ENCODE measurements around the gene PRDM16.

Gene PRDM16

DNA sequence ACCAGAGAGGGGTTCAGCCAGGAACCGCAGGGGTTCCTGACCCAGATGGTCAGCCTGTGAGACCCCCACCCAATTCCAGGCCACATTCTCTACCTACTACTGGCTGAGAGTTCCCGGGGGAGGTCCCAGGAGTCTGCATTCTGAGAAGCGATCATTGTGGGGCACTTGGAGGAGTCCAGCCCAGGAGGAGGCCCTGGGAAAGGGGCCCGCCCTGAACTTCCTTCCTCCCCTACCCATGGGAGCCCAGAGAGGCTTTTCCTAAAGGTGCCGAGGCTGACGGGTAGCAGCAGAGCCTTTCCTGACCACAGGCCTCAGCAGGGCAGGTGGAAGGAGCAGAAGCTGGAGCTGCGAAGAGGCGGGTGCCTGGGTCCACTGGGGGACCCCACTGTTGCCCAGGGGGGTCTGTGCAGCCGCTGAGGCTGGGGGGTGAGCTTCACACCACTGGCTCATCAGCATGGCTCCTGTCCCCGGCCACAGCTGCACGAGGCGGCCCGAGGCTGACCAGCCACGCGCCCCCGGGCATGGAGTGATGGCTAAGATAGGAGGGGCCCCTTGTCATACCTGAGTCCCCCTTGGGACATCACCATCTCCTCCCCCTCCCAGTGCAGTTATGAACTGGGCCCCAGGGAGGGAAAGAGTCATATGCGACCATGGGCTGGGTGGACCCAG lies 127.7 kb downstream of the PRDM16 start:
- DNase-seq (ENCODE audit: low spot score), result no peak
- FAIRE-seq, result no peak

DNA sequence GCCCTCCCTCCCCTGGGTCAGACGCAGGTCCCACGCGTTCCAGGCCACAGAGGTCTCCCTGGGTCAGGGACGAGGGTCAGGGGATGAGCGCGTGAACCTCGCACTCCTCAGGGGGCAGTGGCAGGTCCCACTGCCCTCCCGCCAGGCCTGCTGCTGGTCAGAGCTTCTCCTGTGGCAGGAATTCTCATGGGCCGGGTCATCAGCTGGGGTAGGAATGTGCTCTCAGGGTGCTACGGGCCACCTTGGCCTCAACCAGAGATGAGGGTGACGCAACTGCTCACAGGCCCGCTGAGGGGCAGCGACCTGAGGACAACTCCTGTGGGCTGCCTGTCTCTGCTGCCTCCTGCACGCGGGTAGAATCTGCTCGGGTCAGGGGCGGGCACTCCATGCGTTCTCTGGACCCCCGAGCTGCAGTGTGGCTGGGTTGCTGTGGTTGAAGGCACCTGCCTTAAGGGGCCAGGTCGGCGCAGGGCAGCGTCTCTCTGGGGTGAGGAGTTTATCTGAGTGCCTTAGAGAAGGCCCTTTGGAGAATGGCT lies 128.8 kb downstream of the PRDM16 start:
- FAIRE-seq (no peak), DNase-seq (ENCODE audit: low spot score) (no peak)

DNA sequence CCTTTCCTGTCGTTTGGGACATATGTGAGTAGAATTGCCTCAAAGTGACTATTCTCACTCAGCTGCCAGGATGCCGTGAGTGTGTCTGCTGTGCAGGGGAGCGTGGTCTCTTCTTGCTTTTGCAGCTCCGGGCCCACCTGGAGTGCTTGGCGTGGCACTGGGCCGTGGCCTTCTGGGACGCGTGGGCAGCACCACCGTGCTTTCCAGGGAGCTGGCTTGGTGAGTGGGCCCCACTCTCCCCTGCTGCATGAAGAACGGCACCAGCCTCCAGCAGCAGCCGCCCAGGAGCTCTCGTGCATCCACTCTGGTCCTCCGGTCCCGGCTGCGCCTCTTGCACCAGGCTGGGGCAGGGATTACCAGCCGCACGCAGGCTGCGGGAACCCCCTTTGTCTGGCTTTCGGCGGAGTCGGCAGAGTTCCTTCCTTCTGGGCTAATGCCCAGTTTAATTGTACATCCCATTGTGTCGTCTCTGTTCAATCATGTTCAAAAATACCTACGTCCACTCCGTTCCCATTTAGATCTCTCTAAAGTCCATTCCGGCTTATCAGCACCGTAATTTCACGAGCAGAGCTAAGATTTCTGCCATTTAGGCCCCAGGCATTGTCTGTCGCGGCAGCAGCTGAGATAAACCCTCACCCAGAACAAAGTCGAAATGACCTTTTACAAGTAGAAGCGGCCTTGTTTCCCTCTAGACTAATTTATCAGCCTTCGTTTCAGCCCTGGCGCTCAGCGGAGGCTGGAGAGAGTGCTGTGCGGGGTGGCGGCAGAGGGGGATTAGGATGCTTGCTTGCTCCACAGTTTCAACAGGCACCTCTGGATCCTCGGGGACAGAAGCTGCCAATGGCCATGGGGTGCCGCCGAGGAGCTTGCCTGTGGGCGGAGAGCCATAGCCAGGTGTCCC lies 129.6 kb downstream of the PRDM16 start:
- FAIRE-seq (no peak), DNase-seq (ENCODE audit: low spot score) (no peak)

DNA sequence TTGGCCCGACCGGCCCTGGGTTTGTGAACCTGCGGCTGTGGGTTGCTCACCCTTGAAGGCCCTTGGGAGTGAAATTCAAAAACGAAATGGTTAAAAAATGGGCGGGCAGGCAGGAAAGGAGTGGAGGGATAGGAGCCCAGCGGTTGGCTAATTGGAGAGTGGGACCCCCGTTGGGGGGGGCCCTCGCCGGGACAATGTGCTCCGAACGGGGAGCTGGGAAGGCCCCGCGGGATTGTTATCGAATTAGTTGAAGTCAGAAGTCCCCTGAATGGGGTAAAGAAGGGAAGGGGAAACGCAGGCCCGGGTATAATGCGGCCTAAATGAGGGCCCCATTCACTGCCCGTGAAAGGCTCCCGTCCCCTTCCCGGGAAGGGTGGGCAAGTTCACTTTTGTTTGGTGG lies 135.7 kb downstream of the PRDM16 start:
- FAIRE-seq (no peak), DNase-seq (ENCODE audit: low spot score) (no peak)

DNA sequence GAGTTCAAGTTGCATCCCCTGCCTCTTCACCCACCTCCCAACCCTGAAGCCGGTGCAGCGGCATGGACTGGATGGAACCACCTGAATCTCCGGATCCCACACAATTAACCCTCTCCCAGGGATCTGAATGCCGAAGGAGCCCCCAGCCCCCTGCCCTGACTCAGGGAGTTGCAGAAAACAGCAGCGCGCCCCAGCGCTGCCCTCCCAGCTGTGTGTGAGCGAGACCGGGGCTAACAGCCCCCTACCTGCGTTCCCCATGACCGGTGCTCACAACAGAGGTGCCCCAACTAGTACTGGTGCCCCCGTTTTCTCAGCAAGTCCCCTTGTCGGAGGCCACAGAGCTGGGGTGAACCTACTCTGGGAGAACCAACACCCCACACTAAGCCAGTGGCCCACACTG lies 136.8 kb downstream of the PRDM16 start:
- FAIRE-seq (no peak), DNase-seq (ENCODE audit: low spot score) (no peak)

DNA sequence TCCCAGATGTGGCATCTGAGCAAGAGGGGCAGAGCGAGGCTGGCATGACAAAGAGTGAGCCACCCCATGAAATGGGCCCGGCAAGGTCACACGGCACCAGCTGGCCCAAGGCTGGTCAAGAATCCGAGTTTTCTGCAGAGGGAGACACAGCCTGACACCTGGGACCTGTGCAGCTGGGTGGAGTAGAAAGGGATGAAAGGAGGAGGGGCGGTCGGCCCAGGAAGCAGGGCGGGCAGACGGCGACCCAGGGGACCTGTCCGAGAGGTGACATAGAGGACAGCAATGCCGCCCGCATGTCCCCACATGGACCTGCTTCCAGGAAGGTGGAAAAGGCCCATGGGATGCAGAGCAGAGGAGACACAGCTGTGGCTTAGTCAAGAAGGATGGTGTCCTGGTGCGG lies 137.7 kb downstream of the PRDM16 start:
- FAIRE-seq (no peak), DNase-seq (ENCODE audit: low spot score) (no peak)

DNA sequence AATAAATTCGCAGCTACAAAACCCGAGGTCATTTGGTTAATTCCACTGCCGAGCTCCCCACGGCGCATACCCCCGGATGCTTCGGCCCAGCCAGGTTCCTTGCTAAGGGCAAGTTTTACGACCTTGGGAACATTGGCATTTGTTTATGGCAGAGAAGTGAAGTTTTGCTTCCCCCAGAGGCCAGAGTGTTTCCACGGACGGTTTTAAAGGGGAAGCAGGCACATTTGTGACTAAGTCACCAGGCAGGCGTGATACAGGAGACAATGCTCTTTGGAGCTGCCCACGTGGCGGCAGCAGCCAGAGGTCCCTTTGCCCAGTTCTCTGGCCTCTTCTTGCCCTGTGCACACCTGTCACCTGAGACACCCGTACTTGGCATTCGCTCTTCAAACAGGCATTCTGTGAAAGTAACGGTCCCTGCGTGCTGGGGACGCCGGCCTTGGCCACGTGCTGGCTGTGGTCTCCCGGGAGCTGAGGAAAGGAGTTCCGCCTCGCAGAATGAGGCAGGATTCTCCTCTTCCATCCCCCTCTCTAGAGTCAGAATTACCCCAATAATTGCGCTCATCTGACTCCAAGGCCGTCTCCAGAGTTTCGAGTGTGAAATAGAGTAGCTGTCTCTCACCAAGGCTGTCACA lies 138.3 kb downstream of the PRDM16 start:
- no peak for FAIRE-seq
- no peak for DNase-seq (ENCODE audit: low spot score)

DNA sequence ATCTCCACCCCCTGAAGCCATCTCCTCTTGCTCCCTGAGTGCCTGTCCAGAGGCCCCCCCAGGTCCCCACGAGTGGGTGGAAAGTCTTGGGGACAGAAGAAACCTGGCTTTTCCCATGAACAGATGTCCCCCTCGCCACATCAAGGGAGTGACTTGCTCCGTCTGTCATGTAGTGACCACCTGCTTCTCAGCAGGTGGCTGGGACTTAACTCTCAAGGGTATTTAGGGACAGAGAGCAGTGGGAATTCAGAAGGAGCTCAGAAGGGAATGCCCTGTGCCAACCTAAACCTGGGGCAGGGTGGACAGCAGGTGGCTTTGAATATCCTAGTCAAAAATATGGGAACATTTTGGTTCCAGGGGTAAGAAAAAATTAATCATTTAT lies 139.8 kb downstream of the PRDM16 start:
- no peak for DNase-seq (ENCODE audit: low spot score)

DNA sequence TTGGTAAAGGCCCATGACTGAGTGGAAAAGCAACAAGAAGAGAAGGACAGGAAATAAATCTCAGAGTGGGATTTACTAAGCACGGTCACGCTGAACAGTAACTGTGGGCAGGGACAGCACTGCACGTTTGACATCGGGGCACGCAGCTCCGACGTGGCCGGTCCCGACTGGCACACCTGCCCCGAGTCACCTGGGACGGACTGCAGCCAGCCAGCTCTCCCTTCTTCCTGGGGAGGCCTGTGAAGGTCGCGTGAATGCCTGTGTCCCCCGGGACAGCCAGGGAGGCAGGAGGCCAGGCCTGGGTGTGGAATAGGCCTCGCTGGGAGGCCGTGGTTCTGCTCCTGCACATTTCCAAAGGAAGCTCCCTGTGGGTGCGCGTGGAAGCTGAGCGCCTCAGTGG lies 140.2 kb downstream of the PRDM16 start:
- DNase-seq (ENCODE audit: low spot score) (no peak), FAIRE-seq (no peak)

More for the DNA sequence above, 139.8 kb downstream of the PRDM16 start:
- no peak for FAIRE-seq

DNA sequence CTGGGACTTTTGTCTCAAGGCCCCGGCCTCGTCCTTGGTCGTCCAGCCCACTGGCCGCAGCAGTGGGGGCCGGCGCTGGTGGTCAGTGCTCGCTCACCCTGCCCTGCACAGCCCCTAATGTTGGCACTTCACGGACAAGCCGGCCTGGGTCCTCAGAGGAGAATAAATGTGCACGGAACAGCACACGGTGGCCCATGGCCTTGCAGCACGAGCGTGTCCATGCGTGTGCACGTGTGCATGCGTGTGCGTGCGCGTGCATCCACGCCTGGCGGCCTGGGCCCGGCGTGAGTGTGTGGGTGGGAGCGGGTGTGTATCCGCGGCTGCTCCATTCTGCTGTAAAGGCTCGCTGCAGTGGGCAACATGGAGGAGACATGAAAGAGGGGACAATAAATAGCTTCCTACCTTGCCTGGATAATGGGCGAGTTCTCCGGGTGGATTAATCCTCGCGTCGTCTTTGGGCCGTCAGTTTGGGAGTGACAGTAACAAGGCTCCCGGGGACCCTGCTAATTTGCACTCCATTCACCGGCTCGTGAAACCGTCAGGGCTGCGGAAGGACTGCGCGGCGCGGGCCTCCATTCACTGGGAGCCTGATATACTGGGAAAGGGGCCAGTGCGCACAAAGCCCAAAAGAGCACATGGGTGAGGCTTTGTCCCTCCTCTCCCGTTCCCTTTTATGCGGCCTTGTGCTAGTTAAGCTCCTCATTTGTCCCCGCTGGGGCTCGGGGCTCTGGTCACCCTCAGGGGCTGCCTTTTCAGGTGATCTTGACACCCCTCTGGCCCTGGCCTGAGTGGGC lies 142.8 kb downstream of the PRDM16 start:
- no peak for DNase-seq (ENCODE audit: low spot score)
- no peak for FAIRE-seq

DNA sequence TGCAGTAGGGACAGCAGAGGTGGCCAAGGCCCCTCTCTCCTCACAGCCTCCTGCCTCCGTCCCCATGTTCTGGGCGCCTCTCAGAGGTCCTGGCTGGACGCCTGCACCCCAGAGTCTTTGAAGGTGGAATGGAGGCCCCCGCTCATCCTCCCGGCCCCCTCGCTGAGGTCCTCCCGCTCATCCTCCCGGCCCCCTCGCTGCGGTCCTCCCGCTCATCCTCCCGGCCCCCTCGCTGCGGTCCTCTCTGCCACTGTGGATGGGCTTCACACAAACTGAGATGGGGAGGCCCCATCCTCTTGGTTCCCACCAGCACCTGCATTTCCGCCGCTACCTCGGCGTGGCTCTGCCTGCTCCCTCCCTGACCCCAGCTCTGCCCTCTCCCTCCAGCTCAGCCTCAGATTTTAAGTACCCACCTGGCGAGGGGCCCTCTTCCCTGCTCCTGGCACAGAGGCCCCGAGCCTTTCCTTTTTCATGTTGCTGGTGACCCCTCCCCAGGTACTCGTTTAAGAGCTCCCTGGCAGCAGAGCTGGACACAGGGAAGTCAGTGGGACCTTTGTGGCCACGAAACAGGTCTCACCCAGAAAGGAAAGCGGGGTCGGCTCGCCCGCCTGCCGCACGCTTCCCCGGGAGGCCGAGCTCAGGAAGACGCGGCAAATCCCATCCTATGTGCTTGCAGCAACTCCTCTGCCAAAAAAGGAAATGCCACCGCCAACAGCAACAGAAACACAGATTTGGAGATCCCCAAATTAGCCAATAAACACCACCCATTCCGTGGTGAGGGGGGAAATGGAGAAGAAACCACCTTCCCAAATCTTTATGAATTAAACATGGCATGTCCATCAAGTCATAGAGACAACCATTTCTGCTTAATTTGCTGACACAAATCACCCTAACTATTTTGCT lies 143.7 kb downstream of the PRDM16 start:
- no peak for FAIRE-seq
- DNase-seq (ENCODE audit: low spot score), result no peak

DNA sequence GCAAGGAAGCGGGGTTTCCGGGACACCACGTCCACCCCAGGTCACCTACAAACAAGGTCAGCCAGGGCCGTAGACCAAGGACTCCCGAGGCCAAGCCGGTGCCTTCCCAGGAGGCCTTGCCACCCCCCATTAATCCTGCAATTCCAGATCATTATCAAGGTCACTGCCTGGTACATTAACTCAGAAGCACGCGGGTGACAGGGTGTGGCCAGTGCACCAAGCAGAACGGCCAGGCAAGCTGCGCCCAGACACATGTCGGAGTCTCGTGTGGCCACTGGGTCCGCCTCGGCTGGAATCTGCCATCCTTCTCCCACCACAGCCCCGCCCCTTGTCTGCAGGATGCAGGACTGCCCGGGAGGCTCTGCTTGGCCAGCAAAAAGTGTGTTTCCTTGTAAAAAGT lies 144.7 kb downstream of the PRDM16 start:
- FAIRE-seq (no peak), DNase-seq (ENCODE audit: low spot score) (no peak)

DNA sequence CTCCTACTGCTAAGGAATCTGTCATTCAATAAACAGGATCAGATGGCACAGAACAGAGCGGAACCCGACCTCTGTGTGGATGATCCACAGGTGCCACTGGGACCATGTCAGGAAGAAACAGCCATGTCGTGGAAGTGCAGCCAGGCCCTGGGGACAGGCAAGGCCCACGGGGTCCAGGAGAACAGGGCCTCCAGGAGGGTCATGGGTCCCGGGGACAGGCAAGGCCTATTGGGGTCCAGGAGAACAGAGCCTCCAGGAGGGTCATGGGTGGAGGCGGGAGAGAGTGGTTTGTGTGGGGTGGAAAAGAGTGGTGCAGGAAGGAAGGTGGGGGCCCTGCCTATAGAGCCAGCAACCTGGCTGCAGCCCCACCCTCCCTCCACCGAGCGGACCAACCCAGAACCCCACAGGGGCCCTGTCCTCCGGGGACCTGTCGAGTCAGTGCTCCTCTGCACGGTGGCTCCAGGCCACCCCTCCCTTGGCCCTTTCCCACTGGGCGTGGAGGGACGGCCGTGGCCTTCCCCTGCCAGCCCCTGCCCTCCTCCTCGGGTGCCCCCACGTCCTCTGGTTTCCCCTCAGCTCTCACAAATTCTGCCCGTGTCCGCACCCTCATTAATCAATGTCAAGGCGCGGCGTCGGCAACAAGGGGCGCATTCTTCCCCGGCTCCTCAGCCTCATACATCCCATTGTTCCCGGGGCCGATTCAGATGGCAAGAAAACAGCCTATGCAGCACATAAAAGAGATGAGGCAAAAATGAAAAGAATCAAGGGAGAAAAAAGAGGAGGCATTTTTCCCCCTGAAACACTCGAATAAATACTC lies 146.4 kb downstream of the PRDM16 start:
- FAIRE-seq (no peak), DNase-seq (ENCODE audit: low spot score) (no peak)

DNA sequence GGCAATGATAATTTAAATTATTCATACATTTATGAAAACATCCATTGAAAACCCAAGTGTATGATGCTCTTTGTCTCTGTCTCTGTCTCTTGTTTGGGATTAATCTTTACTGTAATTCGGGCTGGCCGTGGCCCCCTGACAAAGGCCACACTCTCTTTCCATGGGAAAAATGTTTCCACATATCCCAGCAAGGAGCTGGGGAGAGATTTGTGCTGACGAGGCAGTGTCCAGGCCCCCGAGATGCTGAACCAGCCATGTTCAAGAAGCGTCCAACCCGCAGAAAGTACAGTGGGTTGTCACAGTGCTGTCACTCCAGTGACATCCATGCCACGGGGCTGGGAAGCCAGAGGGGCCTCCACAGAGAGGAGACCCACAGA lies 147.0 kb downstream of the PRDM16 start:
- no peak for FAIRE-seq

DNA sequence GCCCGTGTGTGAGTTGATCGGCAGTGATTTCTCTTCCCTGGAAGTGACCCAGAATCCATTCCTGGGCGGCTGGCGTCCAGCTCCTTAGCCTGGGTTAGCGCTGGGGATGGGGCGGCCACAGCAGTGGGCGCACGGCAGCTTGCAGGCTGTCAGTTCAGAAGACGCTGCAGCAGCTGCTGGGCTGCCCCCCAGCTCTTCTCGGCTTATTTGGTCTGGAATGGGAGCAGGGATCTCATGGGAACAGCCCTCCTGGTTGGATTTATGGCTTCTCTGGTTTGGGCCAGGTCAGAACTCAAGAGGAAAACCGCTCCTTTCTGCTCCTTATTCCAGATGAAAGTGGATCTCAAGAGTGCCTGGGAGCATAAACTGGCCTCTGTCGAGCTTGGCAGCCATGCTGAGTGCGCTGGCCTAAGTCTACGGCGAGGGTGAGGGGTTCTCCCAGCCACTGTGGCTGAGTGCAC lies 148.2 kb downstream of the PRDM16 start:
- FAIRE-seq, result no peak
- DNase-seq (ENCODE audit: low spot score), result no peak

More for the DNA sequence above, 147.0 kb downstream of the PRDM16 start:
- no peak for DNase-seq (ENCODE audit: low spot score)

DNA sequence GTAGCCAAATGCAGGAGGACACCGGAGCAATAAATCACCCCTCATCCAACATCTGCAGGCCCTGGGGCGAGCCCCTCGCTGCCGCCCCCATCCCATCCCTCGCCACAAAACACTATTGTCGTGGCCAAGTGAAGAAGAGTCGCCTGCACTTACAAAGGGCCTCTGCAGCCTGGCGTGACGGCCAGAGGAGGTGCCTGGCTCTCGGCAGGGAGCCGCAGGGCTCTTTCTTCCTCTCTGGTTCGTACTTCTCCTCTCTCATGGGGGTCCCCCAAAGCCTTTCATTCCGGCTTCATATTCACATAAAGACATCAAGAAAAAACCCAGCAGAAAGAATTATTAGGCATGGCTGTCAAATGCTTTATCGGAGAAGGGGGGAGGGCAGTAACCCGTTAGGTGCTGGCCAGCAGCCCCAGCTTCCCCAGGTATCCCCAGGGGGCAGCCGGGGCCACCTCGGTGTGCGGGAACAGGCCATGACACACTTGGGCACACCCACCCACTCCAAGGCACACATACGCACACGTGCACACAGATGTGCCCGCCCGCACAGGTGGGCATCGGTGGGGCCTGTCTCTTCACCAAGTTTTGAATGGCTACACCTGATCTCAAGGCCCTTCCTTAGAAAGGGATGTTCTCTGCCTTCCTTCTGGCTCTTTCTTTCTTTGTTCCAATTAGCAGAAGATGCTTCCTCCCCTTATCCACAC lies 149.1 kb downstream of the PRDM16 start:
- DNase-seq (ENCODE audit: low spot score), result no peak
- no peak for FAIRE-seq

DNA sequence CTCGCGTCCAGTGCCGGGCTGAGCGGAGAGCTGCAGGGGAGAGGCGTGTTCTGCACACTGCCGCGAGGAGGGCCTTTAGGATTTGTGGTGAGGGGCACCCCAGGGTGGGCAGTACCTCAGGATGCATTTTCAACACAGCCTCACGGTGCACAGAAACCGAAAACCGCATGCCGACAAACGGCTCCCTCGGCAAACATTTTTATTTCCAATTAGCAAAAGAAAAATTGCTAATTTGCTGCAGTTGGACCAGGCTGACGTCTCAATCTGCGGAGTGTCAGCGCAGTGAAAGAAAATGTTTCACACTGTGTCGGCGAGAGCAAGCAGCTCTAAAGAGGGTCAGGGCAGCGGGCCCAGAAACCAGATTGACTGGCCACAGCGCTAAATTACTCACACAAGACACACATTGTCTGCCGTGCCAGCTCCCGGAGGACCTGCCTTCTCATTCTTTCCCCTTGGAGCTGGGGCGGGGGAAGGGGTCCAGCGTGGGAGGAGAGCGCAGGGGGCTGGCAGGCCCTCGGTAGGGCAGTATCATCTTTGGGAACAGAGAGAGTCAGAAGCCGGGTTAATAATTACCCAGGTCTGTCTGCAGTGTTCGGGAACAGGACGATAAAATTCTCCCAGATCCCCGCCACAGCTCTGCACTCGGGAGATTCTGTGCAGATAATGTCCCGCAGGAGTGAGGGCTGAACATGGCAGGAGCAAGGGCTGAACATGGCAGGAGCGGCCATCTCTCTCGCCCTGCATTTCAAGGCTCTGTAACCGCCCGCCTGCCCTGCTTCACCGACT lies 150.2 kb downstream of the PRDM16 start:
- FAIRE-seq (no peak), DNase-seq (ENCODE audit: low spot score) (no peak)

Data from urothelium cell line (cell line).